Fibroblast of lung (primary cell): ENCODE data around the gene STMP1. TPM values are rescaled to one million over a fixed set of nuclear protein-coding genes. Genes with fewer than 3 reads are reported as not detected.

Source experiments
- DNase-seq, 2 donors: peaks; one replicate each; pipeline versions ENCODE4 v3.0.0 to v3.0.0-alpha.2; 2010; ENCODE audit warnings: low read depth in 2 of 2
- H2AFZ ChIP-seq: 2 replicates; pipeline ENCODE4 v1.5.1; 2012; ENCODE audit warnings: low read length, control low read depth, inconsistent platforms
- H3K27ac ChIP-seq: 2 replicates; pipeline ENCODE4 v1.5.1; 2011; ENCODE audit warnings: low read length, control low read depth; ENCODE audit not compliant: insufficient read depth
- H3K27me3 ChIP-seq: 2 replicates; pipeline ENCODE4 v1.5.1; 2011; ENCODE audit warnings: mild to moderate bottlenecking, low read length; ENCODE audit not compliant: control insufficient read depth, insufficient read depth
- H3K36me3 ChIP-seq: 2 replicates; pipeline ENCODE4 v1.5.1; 2011; ENCODE audit warnings: low read length; ENCODE audit not compliant: control insufficient read depth, insufficient read depth
- H3K4me1 ChIP-seq: 2 replicates; pipeline ENCODE4 v1.5.1; 2011; ENCODE audit warnings: low read length; ENCODE audit not compliant: control insufficient read depth, insufficient read depth; ENCODE audit errors: extremely low read depth
- H3K4me2 ChIP-seq: 2 replicates; pipeline ENCODE4 v1.5.1; 2011; ENCODE audit warnings: low read length, control low read depth; ENCODE audit not compliant: insufficient read depth; ENCODE audit errors: extremely low read depth
- H3K4me3 ChIP-seq, 4 experiments: fragments of 200-600 bp in 1 of 4; sonication (generic) in 1 of 4; replicated peaks in 1 of 4; 2 replicates each; pipeline ENCODE4 v1.5.1; 2011 to 2016; ENCODE audit warnings: low read length in 4 of 4, low read depth in 3 of 4, mild to moderate bottlenecking in 3 of 4, control low read depth in 2 of 4, inconsistent platforms in 1 of 4, mixed read lengths in 1 of 4; ENCODE audit not compliant: insufficient read depth in 1 of 4; ENCODE audit errors: control extremely low read depth in 1 of 4
- H3K79me2 ChIP-seq: 2 replicates; pipeline ENCODE4 v1.5.1; 2012; ENCODE audit warnings: mild to moderate bottlenecking, low read length, inconsistent platforms; ENCODE audit not compliant: control insufficient read depth, insufficient read depth
- H3K9ac ChIP-seq: 2 replicates; pipeline ENCODE4 v1.5.1; 2011; ENCODE audit warnings: mild to moderate bottlenecking, low read length, control low read depth; ENCODE audit not compliant: insufficient read depth
- H3K9me3 ChIP-seq: 2 replicates; pipeline ENCODE4 v1.5.1; 2012; ENCODE audit warnings: low read depth, low read length; ENCODE audit not compliant: control insufficient read depth, insufficient read depth
- H4K20me1 ChIP-seq: 2 replicates; pipeline ENCODE4 v1.5.1; 2011; ENCODE audit warnings: low read length; ENCODE audit not compliant: control insufficient read depth, insufficient read depth; ENCODE audit errors: extremely low read depth
- EZH2 ChIP-seq: IDR thresholded peaks from 2 replicates; pipeline ENCODE4 v1.5.1; 2012; ENCODE audit warnings: low read length, control low read depth, mild to moderate bottlenecking; ENCODE audit errors: missing control alignments
- polyA plus RNA-seq, 2 donors: library from polyadenylated mRNA; depleted of rRNA in 1 of 2; stranded (reverse) in 1 of 2; unstranded in 1 of 2; fragments of >200 nt; gene quantifications; 2 replicates each; pipeline ENCODE4 v1.2.1, GENCODE V29; 2011 to 2012; ENCODE audit warnings: missing spikeins in 1 of 2
- total RNA-seq: library from RNA; depleted of rRNA; stranded (reverse); fragments of >200 nt; gene quantifications from 2 replicates; pipeline ENCODE4 v1.2.1, GENCODE V29; 2014
- TF ChIP-seq, protein P1 (sequence below), 2 donors: IDR thresholded peaks in 1 of 2; conservative IDR thresholded peaks in 1 of 2; 1 replicate in 1 of 2; 2 replicates in 1 of 2; pipeline ENCODE4 v1.5.1; 2011 to 2012; ENCODE audit warnings: low read length in 2 of 2, control low read depth in 1 of 2, inconsistent platforms in 1 of 2, low read depth in 1 of 2, mild to moderate bottlenecking in 1 of 2

The STMP1 gene
- total and polyA plus RNA-seq, 2 donors (not counting 1 experiment from before 2014, with no cell fraction given) = 16.7 to 50.6 TPM

DNA sequence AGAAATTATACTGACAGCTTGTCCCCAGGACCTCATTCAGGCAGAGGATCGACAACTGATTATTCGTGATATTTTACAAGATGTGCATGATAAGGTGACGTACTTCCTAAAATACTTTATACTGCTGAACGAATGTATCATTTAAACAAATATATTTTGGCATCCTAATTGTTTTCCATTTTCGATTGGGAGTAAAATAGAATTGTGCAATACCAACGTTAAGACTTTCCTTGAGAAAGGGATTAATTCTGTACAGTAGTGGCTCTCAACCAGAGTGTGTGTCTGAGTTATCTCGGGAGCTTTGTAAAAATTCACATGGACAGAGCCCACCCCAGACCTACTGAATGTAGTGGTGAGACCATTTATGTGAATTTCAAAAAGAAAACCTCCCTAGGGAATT lies 43.8 kb upstream of the STMP1 start:
- Histone ChIP-seq H3K27ac (no peak overlapping the region), H3K36me3 (peaks cover 5% of the 10 kb centered on the region), H3K4me1 (peaks cover 2% of the 10 kb centered on the region)

DNA sequence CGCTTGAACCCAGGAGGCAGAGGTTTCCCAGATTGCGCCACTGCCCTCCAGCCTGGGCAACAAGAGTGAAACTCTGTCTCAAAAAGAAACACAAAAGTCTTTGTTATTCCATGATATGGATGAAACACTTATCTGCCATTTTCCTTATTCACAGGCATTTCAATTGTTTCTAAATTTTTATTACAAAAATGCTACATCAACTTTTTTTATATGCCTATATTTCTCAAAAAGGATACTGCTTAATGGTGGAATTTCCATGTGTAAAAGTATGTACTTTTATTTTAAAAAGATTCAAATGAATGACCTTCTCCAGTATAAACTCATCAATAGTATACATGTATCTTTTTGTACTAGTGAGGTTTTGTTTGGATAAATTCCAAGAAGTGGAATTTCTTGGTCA lies 41.9 kb upstream of the STMP1 start:
- no peak overlapping the region for H3K4me3 ChIP-seq
- TF ChIP-seq, protein P1, sequence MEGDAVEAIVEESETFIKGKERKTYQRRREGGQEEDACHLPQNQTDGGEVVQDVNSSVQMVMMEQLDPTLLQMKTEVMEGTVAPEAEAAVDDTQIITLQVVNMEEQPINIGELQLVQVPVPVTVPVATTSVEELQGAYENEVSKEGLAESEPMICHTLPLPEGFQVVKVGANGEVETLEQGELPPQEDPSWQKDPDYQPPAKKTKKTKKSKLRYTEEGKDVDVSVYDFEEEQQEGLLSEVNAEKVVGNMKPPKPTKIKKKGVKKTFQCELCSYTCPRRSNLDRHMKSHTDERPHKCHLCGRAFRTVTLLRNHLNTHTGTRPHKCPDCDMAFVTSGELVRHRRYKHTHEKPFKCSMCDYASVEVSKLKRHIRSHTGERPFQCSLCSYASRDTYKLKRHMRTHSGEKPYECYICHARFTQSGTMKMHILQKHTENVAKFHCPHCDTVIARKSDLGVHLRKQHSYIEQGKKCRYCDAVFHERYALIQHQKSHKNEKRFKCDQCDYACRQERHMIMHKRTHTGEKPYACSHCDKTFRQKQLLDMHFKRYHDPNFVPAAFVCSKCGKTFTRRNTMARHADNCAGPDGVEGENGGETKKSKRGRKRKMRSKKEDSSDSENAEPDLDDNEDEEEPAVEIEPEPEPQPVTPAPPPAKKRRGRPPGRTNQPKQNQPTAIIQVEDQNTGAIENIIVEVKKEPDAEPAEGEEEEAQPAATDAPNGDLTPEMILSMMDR (conservative IDR thresholded peaks at IDR 0.05 in 1 of 2, IDR thresholded peaks at IDR 0.05 in 1 of 2; ENCODE audit: low read depth in 1 of 2, low read length in 2 of 2) = no peak
- no peak for TF ChIP-seq EZH2
- peaks cover 5% of the 10 kb centered on the region for H3K36me3 ChIP-seq
- no peaks in the 10 kb centered on the region for H4K20me1 ChIP-seq
- no peaks in the 10 kb centered on the region for H3K27me3 ChIP-seq
- DNase-seq = no peak
- H2AFZ ChIP-seq = no peak overlapping the region
- H3K4me1 ChIP-seq = peaks cover 2% of the 10 kb centered on the region
- no peaks in the 10 kb centered on the region for H3K9me3 ChIP-seq
- no peak overlapping the region for H3K9ac ChIP-seq
- H3K27ac ChIP-seq = no peak overlapping the region
- H3K79me2 ChIP-seq = no peaks in the 10 kb centered on the region
- no peak overlapping the region for H3K4me2 ChIP-seq

More for the DNA sequence above, 43.8 kb upstream of the STMP1 start:
- Histone ChIP-seq H2AFZ (no peak overlapping the region), H3K27me3 (no peaks in the 10 kb centered on the region), H3K79me2 (no peaks in the 10 kb centered on the region), H3K4me2 (no peak overlapping the region), H3K4me3 (no peak overlapping the region), H3K9me3 (no peaks in the 10 kb centered on the region), H3K9ac (no peak overlapping the region), H4K20me1 (no peaks in the 10 kb centered on the region)
- TF ChIP-seq, protein P1 (conservative IDR thresholded peaks at IDR 0.05 in 1 of 2, IDR thresholded peaks at IDR 0.05 in 1 of 2; ENCODE audit: low read depth in 1 of 2, low read length in 2 of 2) = no peak
- no peak for TF ChIP-seq EZH2
- DNase-seq = no peak

DNA sequence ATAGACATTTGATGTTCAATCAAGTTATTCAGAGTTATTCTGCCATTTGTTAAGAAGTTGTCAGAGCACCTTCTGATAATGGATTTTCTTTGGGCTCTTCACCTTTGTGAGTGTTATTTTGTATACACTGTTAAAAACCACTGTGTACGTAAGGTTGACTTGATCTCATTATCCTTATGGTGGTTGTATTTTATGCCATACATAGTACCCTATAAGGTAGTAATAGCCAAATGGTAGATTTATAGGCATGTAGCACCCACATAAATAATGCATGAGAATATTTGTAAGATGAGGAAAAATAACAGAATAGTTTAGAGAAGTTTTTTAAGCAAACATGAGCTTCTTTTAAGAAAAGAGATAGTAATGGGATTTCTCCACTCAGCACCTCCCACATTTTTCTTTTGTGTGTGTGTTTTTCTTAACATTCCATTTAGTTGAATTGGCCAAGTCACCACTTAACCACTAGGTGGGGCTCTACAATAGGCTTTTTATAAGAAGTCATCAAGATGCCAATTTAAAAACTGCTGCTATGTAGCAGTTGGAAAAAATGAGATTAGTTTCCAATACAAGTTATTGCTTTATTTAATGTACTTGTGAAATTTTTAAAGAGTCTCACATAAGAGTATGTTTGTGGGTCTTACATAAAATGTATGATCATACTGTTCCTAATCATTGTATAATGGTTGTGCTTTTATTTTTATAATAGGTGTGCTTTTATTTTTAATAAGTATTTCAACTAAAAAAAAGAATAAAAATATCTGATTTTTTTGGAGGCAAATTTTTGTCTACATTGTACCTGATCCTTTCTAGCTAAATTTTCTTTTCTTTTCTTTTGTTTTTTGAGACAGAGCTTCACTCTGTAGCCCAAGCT lies 41.1 kb upstream of the STMP1 start:
- Histone ChIP-seq H3K27me3 (no peaks in the 10 kb centered on the region), H3K9ac (no peak overlapping the region), H3K36me3 (peaks cover 5% of the 10 kb centered on the region), H3K4me1 (no peaks in the 10 kb centered on the region), H3K4me3 (no peak overlapping the region), H3K79me2 (no peaks in the 10 kb centered on the region), H4K20me1 (no peaks in the 10 kb centered on the region), H3K27ac (no peak overlapping the region), H3K4me2 (peak overlapping the region; percentile 45), H3K9me3 (no peaks in the 10 kb centered on the region), H2AFZ (no peak overlapping the region)
- peak; percentile 89 to 90 for DNase-seq
- TF ChIP-seq, protein P1 (conservative IDR thresholded peaks at IDR 0.05 in 1 of 2, IDR thresholded peaks at IDR 0.05 in 1 of 2; ENCODE audit: low read depth in 1 of 2, low read length in 2 of 2) = peak; percentile 76 to 85
- TF ChIP-seq EZH2 = no peak
